ENCODE data around the gene KLK3. TPM values are rescaled to one million over a fixed set of nuclear protein-coding genes. Genes with fewer than 3 reads are reported as not detected.
"Not testable (repeated sequence)": the region's sequence is repeated elsewhere in the genome, so short reads cannot be mapped to it uniquely, and the experiment has no call there.

KLK3 gene
- not detected for total RNA-seq

DNA sequence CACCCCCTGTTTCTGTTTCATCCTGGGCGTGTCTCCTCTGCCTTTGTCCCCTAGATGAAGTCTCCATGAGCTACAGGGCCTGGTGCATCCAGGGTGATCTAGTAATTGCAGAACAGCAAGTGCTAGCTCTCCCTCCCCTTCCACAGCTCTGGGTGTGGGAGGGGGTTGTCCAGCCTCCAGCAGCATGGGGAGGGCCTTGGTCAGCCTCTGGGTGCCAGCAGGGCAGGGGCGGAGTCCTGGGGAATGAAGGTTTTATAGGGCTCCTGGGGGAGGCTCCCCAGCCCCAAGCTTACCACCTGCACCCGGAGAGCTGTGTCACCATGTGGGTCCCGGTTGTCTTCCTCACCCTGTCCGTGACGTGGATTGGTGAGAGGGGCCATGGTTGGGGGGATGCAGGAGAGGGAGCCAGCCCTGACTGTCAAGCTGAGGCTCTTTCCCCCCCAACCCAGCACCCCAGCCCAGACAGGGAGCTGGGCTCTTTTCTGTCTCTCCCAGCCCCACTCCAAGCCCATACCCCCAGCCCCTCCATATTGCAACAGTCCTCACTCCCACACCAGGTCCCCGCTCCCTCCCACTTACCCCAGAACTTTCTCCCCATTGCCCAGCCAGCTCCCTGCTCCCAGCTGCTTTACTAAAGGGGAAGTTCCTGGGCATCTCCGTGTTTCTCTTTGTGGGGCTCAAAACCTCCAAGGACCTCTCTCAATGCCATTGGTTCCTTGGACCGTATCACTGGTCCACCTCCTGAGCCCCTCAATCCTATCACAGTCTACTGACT lies at the start of gene KLK3:
TSS of gene KLK3 (plus strand) at position 280 of the 775 bp plus-strand sequence. CDS start at position 321, 41 bp downstream.
- Histone ChIP-seq H3K9me3 (no peaks in the 10 kb centered on the region), H3K36me3 (no peaks in the 10 kb centered on the region), H3K4me1 (no peaks in the 10 kb centered on the region), H3K27me3 (no peaks in the 10 kb centered on the region), H3K27ac (no peak within 1 kb of the TSS), H3K4me3 (no peak within 1 kb of the TSS)
- TF ChIP-seq POLR2A (IDR thresholded peaks at IDR 0.05) = no peak
- no peak for TF ChIP-seq CTCF (IDR thresholded peaks at IDR 0.05)
- no peak for TF ChIP-seq POLR2AphosphoS5 (IDR thresholded peaks at IDR 0.05; ENCODE audit: insufficient read depth in 1 of 2, low read depth in 1 of 2)
- no peak for DNase-seq (ENCODE audit: extremely low spot score in 2 of 2)
- intact Hi-C loops (cut with DNase I) = no loop called here

GRCh38 chr19:50808856-50809255 lies 45.9 kb upstream of the KLK3 start:
- no peaks in the 10 kb centered on the region for H3K36me3 ChIP-seq

GRCh38 chr19:50811622-50812238 lies 43.0 kb upstream of the KLK3 start:
- H3K27ac ChIP-seq; H3K4me1 ChIP-seq; H3K9me3 ChIP-seq; H3K27me3 ChIP-seq; H3K4me3 ChIP-seq; intact Hi-C loops (cut with DNase I); H3K36me3 ChIP-seq; DNase-seq (ENCODE audit: extremely low spot score in 2 of 2): not testable (repeated sequence)

More at GRCh38 chr19:50808856-50809255, 45.9 kb upstream of the KLK3 start:
- no peak overlapping the region for H3K4me3 ChIP-seq
- no peaks in the 10 kb centered on the region for H3K9me3 ChIP-seq
- peaks cover 12% of the 10 kb centered on the region for H3K4me1 ChIP-seq
- no peak overlapping the region for H3K27ac ChIP-seq
- intact Hi-C loops (cut with DNase I) = no loop called here
- no peaks in the 10 kb centered on the region for H3K27me3 ChIP-seq
- TF ChIP-seq POLR2AphosphoS5 (IDR thresholded peaks at IDR 0.05; ENCODE audit: insufficient read depth in 1 of 2, low read depth in 1 of 2) = no peak
- no peak for TF ChIP-seq CTCF (IDR thresholded peaks at IDR 0.05)
- no peak for TF ChIP-seq POLR2A (IDR thresholded peaks at IDR 0.05)
- no peak for DNase-seq (ENCODE audit: extremely low spot score in 2 of 2)

- TF ChIP-seq CTCF (IDR thresholded peaks at IDR 0.05) (no peak), POLR2A (IDR thresholded peaks at IDR 0.05) (no peak), POLR2AphosphoS5 (IDR thresholded peaks at IDR 0.05; ENCODE audit: insufficient read depth in 1 of 2, low read depth in 1 of 2) (no peak)
- Histone ChIP-seq H3K27ac (no peak overlapping the region), H3K4me1 (no peaks in the 10 kb centered on the region), H3K9me3 (no peaks in the 10 kb centered on the region), H3K36me3 (no peaks in the 10 kb centered on the region), H3K4me3 (no peak overlapping the region), H3K27me3 (no peaks in the 10 kb centered on the region)
- intact Hi-C loops (cut with DNase I) = no loop called here
- DNase-seq (ENCODE audit: extremely low spot score in 2 of 2) = no peak
These were observed 42.2 kb upstream of the KLK3 start for GRCh38 chr19:50812474-50812873.

DNA sequence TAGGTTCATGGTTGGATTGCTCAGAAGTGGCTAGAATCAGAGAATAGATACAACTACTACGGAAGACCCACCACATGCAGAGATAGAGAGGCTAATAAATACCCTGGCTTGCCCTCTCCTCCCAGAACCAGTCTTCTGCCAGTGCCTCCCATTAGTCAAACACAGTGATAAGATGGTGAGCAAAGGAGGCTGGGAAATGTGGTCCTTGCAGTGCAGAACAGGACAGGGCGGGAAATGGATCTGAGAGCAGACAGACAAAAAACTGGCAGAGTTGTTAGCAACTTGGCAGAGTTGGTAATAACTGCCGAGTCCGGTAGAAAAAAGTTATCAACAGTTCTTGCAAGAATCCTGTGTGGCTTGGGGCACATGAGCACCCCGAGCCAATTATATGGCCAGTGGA lies 39.8 kb upstream of the KLK3 start:
- no peaks in the 10 kb centered on the region for H3K9me3 ChIP-seq
- no peak overlapping the region for H3K27ac ChIP-seq
- no peaks in the 10 kb centered on the region for H3K36me3 ChIP-seq
- intact Hi-C loops (cut with DNase I) = no loop called here
- TF ChIP-seq CTCF (IDR thresholded peaks at IDR 0.05) = no peak
- TF ChIP-seq POLR2AphosphoS5 (IDR thresholded peaks at IDR 0.05; ENCODE audit: insufficient read depth in 1 of 2, low read depth in 1 of 2) = no peak
- TF ChIP-seq POLR2A (IDR thresholded peaks at IDR 0.05) = no peak
- DNase-seq (ENCODE audit: extremely low spot score in 2 of 2) = no peak
- H3K4me1 ChIP-seq = peaks cover 7% of the 10 kb centered on the region
- no peak overlapping the region for H3K4me3 ChIP-seq
- no peaks in the 10 kb centered on the region for H3K27me3 ChIP-seq

Data from vagina (tissue), 2 donors.